Stimulated activated CD8-positive, alpha-beta memory T cell treated with anti-CD3 and anti-CD28 coated beads, Interleukin-15, amount 100 ng/mL, for 4 hours (primary cell): ENCODE results near the gene TNFSF13B.
"Not testable (repeated sequence)": the region's sequence is repeated elsewhere in the genome, so short reads cannot be mapped to it uniquely, and the experiment has no call there.

Source experiments
- DNase-seq, 2 donors: peaks; one replicate each; pipeline ENCODE4 v3.0.0-alpha.2; 2020; ENCODE audit warnings: low read depth in 2 of 2

TNFSF13B gene

GRCh38 chr13:108281901-108282300, 12.4 kb downstream of the TNFSF13B start:
- no peak for DNase-seq

GRCh38 chr13:108283110-108283509, 13.6 kb downstream of the TNFSF13B start:
- no peak for DNase-seq

GRCh38 chr13:108288741-108289140, 19.2 kb downstream of the TNFSF13B start:
- DNase-seq: no peak

- DNase-seq: no peak
These were observed 20.3 kb downstream of the TNFSF13B start for GRCh38 chr13:108289819-108290218.

GRCh38 chr13:108297114-108297513, 27.6 kb downstream of the TNFSF13B start:
- DNase-seq: no peak

- no peak for DNase-seq
These were observed 32.8 kb downstream of the TNFSF13B start for GRCh38 chr13:108302279-108302678.

DNA sequence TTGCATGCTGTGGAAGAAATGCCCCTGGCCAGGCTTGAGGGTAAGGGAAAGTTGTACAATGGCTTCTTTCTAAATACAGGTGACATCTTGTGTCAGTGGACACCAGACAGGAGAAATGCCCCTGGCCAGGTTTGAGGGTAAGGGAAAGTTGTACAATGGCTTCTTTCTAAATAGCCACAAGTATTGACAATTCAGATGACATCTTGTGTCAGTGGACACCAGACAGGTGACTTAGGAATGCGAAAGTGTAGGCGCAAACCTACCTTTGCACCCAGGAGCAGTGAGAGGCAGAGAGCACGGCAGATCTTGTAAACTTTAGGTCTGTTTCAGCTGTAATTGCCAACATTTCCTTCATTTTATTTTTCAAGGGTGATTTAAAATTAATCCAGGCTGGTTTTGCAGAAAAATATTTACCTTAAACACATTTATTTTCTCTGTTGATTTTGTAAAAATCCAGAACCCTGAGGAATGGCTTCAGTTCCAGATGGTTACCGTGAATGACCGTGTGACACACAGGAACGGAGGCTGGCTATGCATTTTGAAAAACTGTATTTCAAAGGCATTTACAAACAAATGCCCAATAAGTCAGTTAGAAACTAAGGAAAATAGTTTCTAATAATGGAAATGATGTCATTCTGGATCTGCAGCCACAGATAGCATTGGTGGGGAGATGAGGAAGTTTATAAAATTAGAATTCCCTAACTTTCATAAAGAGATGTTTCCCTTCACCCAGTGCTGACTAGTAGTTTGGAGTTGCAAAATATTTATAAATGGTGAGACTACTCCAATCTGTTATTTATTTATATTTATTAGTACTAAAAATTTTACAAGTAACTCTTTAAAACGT, 34.9 kb downstream of the TNFSF13B start:
- DNase-seq: no peak

GRCh38 chr13:108305655-108306054, 36.1 kb downstream of the TNFSF13B start:
- DNase-seq: no peak

DNA sequence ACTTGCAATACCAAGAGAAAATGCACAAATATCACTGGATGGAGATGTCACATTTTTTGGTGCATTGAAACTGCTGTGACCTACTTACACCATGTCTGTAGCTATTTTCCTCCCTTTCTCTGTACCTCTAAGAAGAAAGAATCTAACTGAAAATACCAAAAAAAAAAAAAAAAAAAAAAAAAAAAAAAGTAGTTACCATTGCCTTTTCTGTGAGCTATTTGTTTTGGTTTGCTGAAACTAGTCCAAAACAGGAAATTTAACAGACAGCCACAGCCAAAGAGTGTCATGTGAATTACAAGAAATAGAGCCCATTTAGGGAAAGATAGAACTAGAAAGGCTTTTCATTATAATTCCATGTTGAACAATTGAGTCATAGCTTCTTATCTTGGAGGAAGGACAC, 37.3 kb downstream of the TNFSF13B start:
- no peak for DNase-seq

DNA sequence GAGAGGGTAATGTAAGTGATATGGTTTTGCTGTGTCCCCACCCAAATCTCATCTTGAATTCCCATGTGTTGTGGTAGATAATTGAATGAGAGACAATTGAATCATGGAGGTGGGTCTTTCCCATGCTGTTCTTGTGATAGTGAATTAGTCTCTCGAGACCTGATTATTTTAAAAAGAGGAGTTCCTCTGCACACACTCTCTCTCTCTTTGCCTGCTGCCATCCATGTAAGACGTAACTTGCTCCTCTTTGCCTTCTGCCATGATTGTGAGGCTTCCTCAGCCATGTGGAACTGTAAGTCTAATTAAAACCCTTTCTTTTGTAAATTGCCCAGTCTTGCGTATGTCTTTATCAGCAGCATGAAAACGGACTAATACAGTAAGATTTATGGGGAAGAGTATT, 42.1 kb downstream of the TNFSF13B start:
- DNase-seq: not testable (repeated sequence)

GRCh38 chr13:108313382-108313781, 43.9 kb downstream of the TNFSF13B start:
- no peak for DNase-seq

- DNase-seq: no peak
These were observed 45.8 kb downstream of the TNFSF13B start for GRCh38 chr13:108315273-108315672.

DNA sequence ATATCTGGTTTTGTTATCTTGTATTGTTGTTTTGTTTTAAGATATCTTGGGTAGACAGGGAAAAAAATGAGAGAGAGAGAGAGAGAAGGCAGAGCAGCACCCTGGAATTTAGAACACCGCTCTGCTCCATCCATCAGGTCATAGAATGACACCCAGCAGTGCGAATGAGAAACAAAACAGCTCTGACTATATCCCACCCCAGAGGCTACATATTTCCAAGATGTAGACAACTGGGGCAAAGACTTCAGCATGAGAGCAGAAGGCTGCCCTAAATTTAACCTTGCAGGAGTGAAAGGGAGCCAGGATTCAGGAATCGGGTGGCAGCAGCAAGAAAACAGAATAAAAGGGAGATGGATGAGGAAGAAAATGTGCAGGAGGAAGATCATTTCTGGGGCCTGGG, 46.5 kb downstream of the TNFSF13B start:
- DNase-seq: no peak

GRCh38 chr13:108316413-108316812, 46.9 kb downstream of the TNFSF13B start:
- DNase-seq: no peak

GRCh38 chr13:108322206-108322824, 52.8 kb downstream of the TNFSF13B start:
- no peak for DNase-seq

- no peak for DNase-seq
These were observed 53.5 kb downstream of the TNFSF13B start for GRCh38 chr13:108323031-108323430.

GRCh38 chr13:108325863-108326262, 56.3 kb downstream of the TNFSF13B start:
- no peak for DNase-seq

GRCh38 chr13:108326309-108326708, 56.8 kb downstream of the TNFSF13B start:
- DNase-seq: no peak

GRCh38 chr13:108328848-108329247, 59.3 kb downstream of the TNFSF13B start:
- DNase-seq: no peak

- no peak for DNase-seq
These were observed 63.3 kb downstream of the TNFSF13B start for GRCh38 chr13:108332791-108333190.

DNA sequence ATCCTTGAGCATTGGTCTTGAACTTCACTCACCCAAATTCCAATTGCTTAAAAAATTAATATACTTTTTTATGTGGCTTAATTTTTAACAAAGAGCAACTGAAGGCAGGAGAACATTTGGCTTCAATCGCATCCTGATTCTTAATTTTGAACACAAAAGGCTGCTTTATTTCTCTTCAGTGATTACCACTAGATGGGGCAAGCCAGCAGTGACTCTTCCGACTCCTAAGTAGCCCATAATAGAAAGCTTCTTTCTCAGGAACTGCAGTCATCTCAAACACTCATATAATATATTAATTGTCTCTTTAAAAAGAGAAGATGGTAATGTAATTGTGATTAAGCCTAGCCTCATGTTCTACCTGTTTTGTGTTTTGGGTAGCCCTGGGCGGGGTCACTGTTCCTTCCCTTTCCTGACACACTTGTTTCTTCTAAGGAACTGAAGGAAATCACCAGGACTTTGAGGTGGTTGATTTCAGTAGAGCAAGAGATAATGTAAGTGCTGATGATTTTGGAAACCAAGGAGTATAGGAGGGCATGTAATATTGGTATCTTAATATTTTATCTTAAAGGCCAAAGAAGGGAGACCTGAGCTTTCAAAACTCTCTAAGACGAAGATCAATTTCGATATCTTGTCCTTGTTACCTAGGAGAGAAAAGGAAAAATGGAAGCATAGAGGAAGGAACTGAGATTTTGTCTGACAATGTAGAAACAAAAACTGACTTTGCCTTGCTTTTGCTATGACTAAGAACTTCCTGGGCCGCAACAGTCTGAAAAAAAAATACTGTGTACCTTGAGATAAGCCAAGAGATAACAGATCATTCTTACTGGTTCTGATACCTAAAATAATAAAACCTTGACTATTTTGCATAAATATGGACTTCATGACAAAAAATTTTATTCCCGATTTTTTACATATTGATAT, 73.1 kb downstream of the TNFSF13B start:
- no peak for DNase-seq

DNA sequence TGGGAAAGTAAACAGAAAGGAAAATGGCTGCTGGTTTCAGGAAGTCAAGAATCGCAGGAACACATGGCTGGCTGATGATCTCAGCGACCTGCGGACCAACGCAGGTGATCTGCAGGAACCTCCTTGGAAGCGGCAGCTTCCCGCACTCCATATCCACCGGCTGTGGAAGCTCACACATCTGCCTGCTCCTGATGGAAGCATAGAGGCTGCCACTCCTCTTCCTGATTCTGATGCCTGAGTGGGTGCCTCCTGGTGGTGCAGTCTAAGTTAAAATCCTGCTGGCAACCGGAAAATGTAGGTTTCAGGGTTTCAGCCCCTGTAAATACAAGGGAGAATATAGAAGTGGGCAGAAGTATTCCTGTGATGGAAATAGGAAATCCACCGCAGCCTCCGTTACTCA, 75.5 kb downstream of the TNFSF13B start:
- no peak for DNase-seq
